K562 (cell line): Measurements from ENCODE around the gene ROS1. TPM values are rescaled to one million over a fixed set of nuclear protein-coding genes. Genes with fewer than 3 reads are reported as not detected.

Experiments used
- ATAC-seq: fragments of 200-7000 bp; cut with Tn5 transposase; 3 replicates; pipeline ENCODE4 v1.9.1; 2020; ENCODE audit warnings: moderate library complexity
- BruUV-seq: library from RNA; stranded (reverse); fragments of 400-500 nt; replicated peaks from 2 replicates; lab custom pipeline; 2021; lab: Mats Ljungman, UMichigan
- CTCF ChIA-PET: fragments of 300-600 bp; formaldehyde crosslinking; extraction: SDS; loops from one replicate; lab custom pipeline; 2021; ENCODE audit warnings: low intra/inter-chr PET ratio; lab: Yijun Ruan, JAX
- POLR2A ChIA-PET: fragments of 300-600, 350-650 bp; sonication (Branson Sonifier 250); formaldehyde crosslinking; extraction: SDS; loops from one replicate; lab custom pipeline; 2021; ENCODE audit warnings: antibody characterized with exemption, inconsistent platforms; lab: Yijun Ruan, JAX
- DNase-seq, 4 experiments: peaks; one replicate each; pipeline versions ENCODE4 v3.0.0 to v3.0.0-alpha.2; 2011 to 2018; ENCODE audit warnings: low spot score in 3 of 4, mixed read lengths in 3 of 4; ENCODE audit errors: extremely low read depth in 1 of 4
- FAIRE-seq: peaks from 2 replicates; lab custom pipeline; 2011; peaks lifted over from hg19 to GRCh38; lab: Jason Lieb, UNC
- H2AFZ ChIP-seq: 2 replicates; pipeline ENCODE4 v1.6.0; 2011; ENCODE audit warnings: low read depth, low read length, control low read depth, inconsistent platforms
- H3K27ac ChIP-seq: fragments of 200-600 bp; 3 replicates; pipeline ENCODE4 v1.8.0; 2011; ENCODE audit warnings: low read depth, mild to moderate bottlenecking, control low read depth, inconsistent platforms, low read length, moderate library complexity, mixed read lengths; ENCODE audit errors: extremely low read depth
- H3K27me3 ChIP-seq, 2 experiments: fragments of 300-600 bp in 1 of 2; 2 replicates in 1 of 2; 3 replicates in 1 of 2; pipeline versions ENCODE4 v1.6.0 to v1.8.0; 2011; ENCODE audit warnings: inconsistent platforms in 2 of 2, low read length in 2 of 2, mild to moderate bottlenecking in 1 of 2, mixed read lengths in 1 of 2, moderate library complexity in 1 of 2; ENCODE audit not compliant: control insufficient read depth in 2 of 2, insufficient read depth in 2 of 2
- H3K36me3 ChIP-seq: fragments of 300-600 bp; 3 replicates; pipeline ENCODE4 v1.8.0; 2011; ENCODE audit warnings: mild to moderate bottlenecking, low read length, inconsistent platforms; ENCODE audit not compliant: control insufficient read depth, insufficient read depth
- H3K4me1 ChIP-seq, 2 experiments: fragments of 200-600 bp in 1 of 2; replicated peaks in 1 of 2; 2 replicates in 1 of 2; 3 replicates in 1 of 2; pipeline versions ENCODE4 v1.5.1 to v1.8.0; 2011; ENCODE audit warnings: inconsistent platforms in 2 of 2, low read length in 2 of 2, mild to moderate bottlenecking in 1 of 2, mixed read lengths in 1 of 2, moderate library complexity in 1 of 2; ENCODE audit not compliant: control insufficient read depth in 2 of 2, insufficient read depth in 2 of 2
- H3K4me2 ChIP-seq: 2 replicates; pipeline ENCODE4 v1.6.1; 2011; ENCODE audit warnings: low read length, control low read depth, inconsistent platforms, mixed read lengths; ENCODE audit not compliant: insufficient read depth
- H3K4me3 ChIP-seq: fragments of 200-600 bp; sonication (generic), shearing (Covaris generic); 2 replicates; pipeline ENCODE4 v1.5.1; 2016; ENCODE audit warnings: control low read depth, inconsistent platforms
- H3K79me2 ChIP-seq: fragments of 200-600 bp; 3 replicates; pipeline ENCODE4 v1.8.0; 2011; ENCODE audit warnings: low read length, inconsistent platforms; ENCODE audit not compliant: control insufficient read depth, insufficient read depth
- H3K9ac ChIP-seq, 2 experiments: 2 replicates each; pipeline versions ENCODE4 v1.6.0 to v1.6.1; 2011; ENCODE audit warnings: low read depth in 2 of 2, low read length in 2 of 2, control low read depth in 1 of 2, inconsistent platforms in 1 of 2, mild to moderate bottlenecking in 1 of 2, mixed read lengths in 1 of 2; ENCODE audit not compliant: insufficient read depth in 1 of 2
- H3K9me1 ChIP-seq: one replicate; pipeline ENCODE4 v1.6.0; 2011; ENCODE audit warnings: inconsistent platforms, mild to moderate bottlenecking, low read length, moderate library complexity; ENCODE audit not compliant: control insufficient read depth, insufficient read depth
- H3K9me3 ChIP-seq: replicated peaks from 2 replicates; pipeline ENCODE4 v1.5.1; 2011; ENCODE audit warnings: low read depth, low read length, inconsistent platforms; ENCODE audit not compliant: control insufficient read depth, insufficient read depth
- H4K20me1 ChIP-seq: replicated peaks from 2 replicates; pipeline ENCODE4 v1.6.1; 2011; ENCODE audit warnings: low read length, inconsistent platforms, mixed read lengths; ENCODE audit not compliant: control insufficient read depth, insufficient read depth
- ATF7 ChIP-seq: fragments of 450-650 bp; IDR thresholded peaks from 2 replicates; pipeline ENCODE4 v1.7.1; 2014; ENCODE audit warnings: mild to moderate bottlenecking, moderate library complexity
- BCLAF1 ChIP-seq, 2 experiments: fragments of 450-650 bp in 1 of 2; IDR thresholded peaks; 2 replicates each; pipeline ENCODE4 v1.6.1; 2011 to 2017; ENCODE audit warnings: low read depth in 2 of 2, antibody characterized with exemption in 1 of 2, borderline replicate concordance in 1 of 2, low read length in 1 of 2, mild to moderate bottlenecking in 1 of 2, mixed read lengths in 1 of 2; ENCODE audit not compliant: control insufficient read depth in 1 of 2
- CSDE1 ChIP-seq, 2 experiments: fragments of 450-650 bp; IDR thresholded peaks; 2 replicates each; pipeline ENCODE4 v1.6.1; 2016; ENCODE audit warnings: mild to moderate bottlenecking in 1 of 2
- HDAC2 ChIP-seq: fragments of 450-650 bp; IDR thresholded peaks from 2 replicates; pipeline ENCODE4 v1.6.1; 2016; ENCODE audit warnings: mild to moderate bottlenecking
- LEF1 ChIP-seq: fragments of 450-650 bp; IDR thresholded peaks from 2 replicates; pipeline ENCODE4 v1.6.1; 2016; ENCODE audit warnings: mild to moderate bottlenecking
- SIN3B ChIP-seq: fragments of 450-650 bp; IDR thresholded peaks from 2 replicates; pipeline ENCODE4 v1.6.1; 2017; ENCODE audit warnings: low read depth, mild to moderate bottlenecking, moderate library complexity
- SMARCA4 ChIP-seq: fragments of 450-650 bp; IDR thresholded peaks from 2 replicates; pipeline ENCODE4 v1.6.1; 2016
- TRIM25 ChIP-seq: fragments of 450-650 bp; IDR thresholded peaks from 2 replicates; pipeline ENCODE4 v1.7.0; 2016; ENCODE audit warnings: borderline replicate concordance
- WGBS: fragments of 100-300 bp; shearing (Covaris generic); methylation state at CpG from one replicate; pipeline ENCODE4 v1.1.6; 2016; ENCODE audit warnings: low coverage, mixed read lengths; ENCODE audit not compliant: insufficient coverage; ENCODE audit errors: missing lambda C conversion rate; 5-methylcytosine and 5-hydroxymethylcytosine counted together
- in situ Hi-C: fragments of 300-500 bp; cut with MboI; formaldehyde crosslinking; loops from 4 replicates; pipeline ENCODE4 v1.15.0; 2018; ENCODE audit warnings: inconsistent platforms, mixed read lengths
- intact Hi-C: fragments of 100-400 bp; cut with micrococcal nuclease; formaldehyde crosslinking; loops from 2 replicates; pipeline ENCODE4 v1.14.2; 2022
- polyA plus RNA-seq, 8 experiments: library from polyadenylated mRNA; depleted of rRNA in 4 of 8; stranded (reverse) in 5 of 8; unstranded in 3 of 8; fragments of >200 nt; fragmentation: Nextera tagmentation in 2 of 8; fragmentation: Illumina TruSeq in 1 of 8; extraction: Ambion mirVana in 2 of 8; extraction: Trizol in 1 of 8; gene quantifications; 2 replicates each; pipeline versions ENCODE4 v1.2.1 to v1.2.3, GENCODE V29; 2011 to 2014; ENCODE audit warnings: inconsistent platforms in 1 of 8, missing spikeins in 1 of 8
- total RNA-seq, 7 experiments: library from RNA; depleted of rRNA in 6 of 7; stranded (reverse); fragments of >200 nt in 6 of 7; fragmentation: Illumina TruSeq in 2 of 7; extraction: Trizol in 2 of 7; gene quantifications; 2 replicates each; pipeline versions ENCODE4 v1.2.1 to v1.2.3, GENCODE V29; 2011 to 2021; ENCODE audit warnings: low replicate concordance in 1 of 7

The ROS1 gene
- total and polyA plus RNA-seq, 9 of the 15 experiments (the other 6 are each of a cell fraction or from before 2014, with no cell fraction given), result under 0.01 to 0.16 (median 0.04) TPM; not detected in 6

GRCh38 chr6:117401799-117402198, 23.9 kb downstream of the ROS1 start:
- Histone ChIP-seq H3K9ac (no peak overlapping the region), H3K79me2 (no peaks in the 10 kb centered on the region), H3K27ac (no peak overlapping the region), H3K9me1 (no peaks in the 10 kb centered on the region), H3K9me3 (no peaks in the 10 kb centered on the region), H3K4me1 (no peaks in the 10 kb centered on the region; a peak in 1 of 5 replicates), H4K20me1 (no peaks in the 10 kb centered on the region), H3K36me3 (no peaks in the 10 kb centered on the region), H3K27me3 (no peaks in the 10 kb centered on the region; a peak in 2 of 5 replicates), H3K4me3 (no peak overlapping the region), H3K4me2 (no peak overlapping the region), H2AFZ (no peak overlapping the region)
- ChIA-PET CTCF (no interaction called here), POLR2A (no interaction called here)
- DNase-seq (no peak), FAIRE-seq (no peak), ATAC-seq (no peak)
- in situ Hi-C loops (no loop called here), intact Hi-C loops (no loop called here)
- WGBS, result 0% methylated on average over 2 of the region's 2 CpGs
- BruUV-seq, result no TSS peak
- TF ChIP-seq BCLAF1 (IDR thresholded peaks at IDR 0.05; ENCODE audit: borderline replicate concordance in 1 of 2, control insufficient read depth in 1 of 2, low read depth in 2 of 2, low read length in 1 of 2), result no peak
- TF ChIP-seq ATF7, result no peak
- TF ChIP-seq CSDE1 (IDR thresholded peaks at IDR 0.05), result no peak
- no peak for TF ChIP-seq TRIM25
- TF ChIP-seq SIN3B, result no peak
- TF ChIP-seq SMARCA4, result no peak
- TF ChIP-seq HDAC2, result no peak
- no peak for TF ChIP-seq LEF1
